Cardiac fibroblast (primary cell): ENCODE results near the gene CALCB.
A peak's percentile ranks its signal among the peaks of the same experiment; 100 is the strongest.

Source experiments
- DNase-seq, 2 donors: peaks; one replicate each; pipeline versions ENCODE4 v3.0.0 to v3.0.0-alpha.2; 2010; ENCODE audit warnings: low read depth in 2 of 2
- H3K4me3 ChIP-seq, 2 donors: replicated peaks in 1 of 2; 1 replicate in 1 of 2; 2 replicates in 1 of 2; pipeline ENCODE4 v1.5.1; 2011; ENCODE audit warnings: low read depth in 2 of 2, low read length in 2 of 2, mild to moderate bottlenecking in 2 of 2, moderate library complexity in 1 of 2
- CTCF ChIP-seq: IDR thresholded peaks from one replicate; pipeline ENCODE4 v1.5.1; 2011; ENCODE audit warnings: low read depth, mild to moderate bottlenecking, low read length, inconsistent platforms

Gene CALCB

GRCh38 chr11:15099267-15099666 lies 25.9 kb downstream of the CALCB start:
- TF ChIP-seq CTCF: no peak
- no peak for DNase-seq
- H3K4me3 ChIP-seq: no peak overlapping the region

GRCh38 chr11:15101072-15101709 lies 27.8 kb downstream of the CALCB start:
- peak; percentile 81 to 86 for DNase-seq
- no peak overlapping the region for H3K4me3 ChIP-seq
- peak; percentile 96 for TF ChIP-seq CTCF

- TF ChIP-seq CTCF: no peak
- DNase-seq: peak in 1 of 2 donors; percentile 61
- no peak overlapping the region for H3K4me3 ChIP-seq
Observed at GRCh38 chr11:15104166-15104565, 30.8 kb downstream of the CALCB start.

GRCh38 chr11:15106201-15106965 lies 33.0 kb downstream of the CALCB start:
- H3K4me3 ChIP-seq: no peak overlapping the region
- DNase-seq: peak; percentile 34 to 83

GRCh38 chr11:15107730-15108515 lies 34.5 kb downstream of the CALCB start:
- no peak overlapping the region for H3K4me3 ChIP-seq

More at GRCh38 chr11:15106201-15106965, 33.0 kb downstream of the CALCB start:
- no peak for TF ChIP-seq CTCF

More at GRCh38 chr11:15107730-15108515, 34.5 kb downstream of the CALCB start:
- no peak for TF ChIP-seq CTCF
- peak in 1 of 2 donors; percentile 62 for DNase-seq
